ENCODE results near the gene ELOVL3.

- TF ChIP-seq CTCF (IDR thresholded peaks at IDR 0.05) (no peak), POLR2AphosphoS5 (IDR thresholded peaks at IDR 0.05; ENCODE audit: low read depth, low read length) (no peak)
These were observed 6.7 kb upstream of the ELOVL3 start for GRCh38 chr10:102219370-102219769.

All from Panc1 (cell line).